ENCODE measurements around the gene SAMD3.
"Not testable (repeated sequence)": the region's sequence is repeated elsewhere in the genome, so short reads cannot be mapped to it uniquely, and the experiment has no call there.

SAMD3 gene

GRCh38 chr6:130222775-130223174, at the start of gene SAMD3:
Gene SAMD3, minus strand, starts transcription at chr6:130222951. Its CDS starts 7,678 bp downstream, at chr6:130215273.
- no peak for DNase-seq

- DNase-seq, result no peak
Measured at GRCh38 chr6:130269969-130270635, 47.4 kb upstream of the SAMD3 start.

GRCh38 chr6:130265553-130265952, 42.8 kb upstream of the SAMD3 start:
- DNase-seq, result not testable (repeated sequence)

- no peak for DNase-seq
Measured at GRCh38 chr6:130262008-130262407, 39.3 kb upstream of the SAMD3 start.

- DNase-seq, result not testable (repeated sequence)
Measured at GRCh38 chr6:130261558-130261957, 38.8 kb upstream of the SAMD3 start.

GRCh38 chr6:130260614-130261241, 38.0 kb upstream of the SAMD3 start:
- not testable (repeated sequence) for DNase-seq

- not testable (repeated sequence) for DNase-seq
Measured at GRCh38 chr6:130260050-130260462, 37.3 kb upstream of the SAMD3 start.

- DNase-seq, result no peak
Measured at GRCh38 chr6:130259557-130259956, 36.8 kb upstream of the SAMD3 start.

GRCh38 chr6:130259140-130259539, 36.4 kb upstream of the SAMD3 start:
- DNase-seq, result no peak

GRCh38 chr6:130252527-130253237, 29.9 kb upstream of the SAMD3 start:
- DNase-seq, result no peak

- DNase-seq, result no peak
Measured at GRCh38 chr6:130245267-130245666, 22.5 kb upstream of the SAMD3 start.

- no peak for DNase-seq
Measured at GRCh38 chr6:130244728-130245127, 22.0 kb upstream of the SAMD3 start.

- DNase-seq, result no peak
Measured at GRCh38 chr6:130240232-130240631, 17.5 kb upstream of the SAMD3 start.

- DNase-seq, result no peak
Measured at GRCh38 chr6:130239755-130240154, 17.0 kb upstream of the SAMD3 start.

- DNase-seq, result no peak
Measured at GRCh38 chr6:130233330-130233729, 10.6 kb upstream of the SAMD3 start.

GRCh38 chr6:130230531-130230930, 7.8 kb upstream of the SAMD3 start:
- DNase-seq, result not testable (repeated sequence)

- DNase-seq, result no peak
Measured at GRCh38 chr6:130229645-130230044, 6.9 kb upstream of the SAMD3 start.

GRCh38 chr6:130223508-130223907, 757 bp upstream of the SAMD3 start:
- DNase-seq, result peak; percentile 70

GRCh38 chr6:130218134-130218533, 4.6 kb downstream of the SAMD3 start:
- no peak for DNase-seq

- no peak for DNase-seq
Measured at GRCh38 chr6:130216620-130217019, 6.1 kb downstream of the SAMD3 start.

- peak; percentile 27 for DNase-seq
Measured at GRCh38 chr6:130215526-130215925, 7.2 kb downstream of the SAMD3 start.

GRCh38 chr6:130212215-130212874, 10.4 kb downstream of the SAMD3 start:
- DNase-seq, result no peak

- DNase-seq, result no peak
Measured at GRCh38 chr6:130211691-130212090, 11.1 kb downstream of the SAMD3 start.
